H7 (cell line): ENCODE data around the gene B4GALT5. TPM values are rescaled to one million over a fixed set of nuclear protein-coding genes. Genes with fewer than 3 reads are reported as not detected.

ENCODE experiments used
- DNase-seq: peaks from one replicate; pipeline ENCODE4 v3.0.0; 2012
- H3K27me3 ChIP-seq: 2 replicates; pipeline ENCODE4 v1.6.0; 2011; ENCODE audit warnings: mild to moderate bottlenecking, low read length; ENCODE audit not compliant: control insufficient read depth, insufficient read depth
- H3K36me3 ChIP-seq: replicated peaks from 2 replicates; pipeline ENCODE4 v1.5.1; 2011; ENCODE audit warnings: low read length; ENCODE audit not compliant: control insufficient read depth, insufficient read depth
- H3K4me3 ChIP-seq: 2 replicates; pipeline ENCODE4 v1.5.1; 2011; ENCODE audit warnings: low read depth, mild to moderate bottlenecking, control low read depth, low read length, moderate library complexity; ENCODE audit not compliant: insufficient read depth
- total RNA-seq: library from RNA; depleted of rRNA; stranded (reverse); fragments of >200 nt; shearing (Covaris generic); gene quantifications from 2 replicates; pipeline ENCODE4 v1.2.3, GENCODE V29; 2014

Gene B4GALT5
- total RNA-seq, 1 experiment from 2014 or later = 31.7 TPM

GRCh38 chr20:49597825-49598395 lies 115.8 kb downstream of the B4GALT5 start:
- DNase-seq = no peak
- H3K27me3 ChIP-seq = no peaks in the 10 kb centered on the region

GRCh38 chr20:49595811-49596561 lies 117.7 kb downstream of the B4GALT5 start:
- no peak for DNase-seq
- H3K36me3 ChIP-seq = no peaks in the 10 kb centered on the region
- no peak overlapping the region for H3K4me3 ChIP-seq
- H3K27me3 ChIP-seq = no peaks in the 10 kb centered on the region

More at GRCh38 chr20:49597825-49598395, 115.8 kb downstream of the B4GALT5 start:
- Histone ChIP-seq H3K36me3 (no peaks in the 10 kb centered on the region), H3K4me3 (no peak overlapping the region)

GRCh38 chr20:49595346-49595745 lies 118.3 kb downstream of the B4GALT5 start:
- DNase-seq = no peak
- Histone ChIP-seq H3K4me3 (no peak overlapping the region), H3K36me3 (no peaks in the 10 kb centered on the region), H3K27me3 (no peaks in the 10 kb centered on the region)

- Histone ChIP-seq H3K36me3 (no peaks in the 10 kb centered on the region), H3K4me3 (no peak overlapping the region), H3K27me3 (no peaks in the 10 kb centered on the region)
- DNase-seq = no peak
Observed at GRCh38 chr20:49594931-49595315, 118.8 kb downstream of the B4GALT5 start.

- H3K27me3 ChIP-seq = no peaks in the 10 kb centered on the region
- no peak for DNase-seq
Observed at GRCh38 chr20:49594143-49594930, 119.3 kb downstream of the B4GALT5 start.

GRCh38 chr20:49593466-49594142 lies 120.1 kb downstream of the B4GALT5 start:
- DNase-seq = no peak
- H3K36me3 ChIP-seq = no peaks in the 10 kb centered on the region
- H3K4me3 ChIP-seq = no peak overlapping the region
- no peaks in the 10 kb centered on the region for H3K27me3 ChIP-seq

More at GRCh38 chr20:49594143-49594930, 119.3 kb downstream of the B4GALT5 start:
- no peak overlapping the region for H3K4me3 ChIP-seq
- H3K36me3 ChIP-seq = no peaks in the 10 kb centered on the region

GRCh38 chr20:49592120-49592519 lies 121.6 kb downstream of the B4GALT5 start:
- Histone ChIP-seq H3K36me3 (no peaks in the 10 kb centered on the region), H3K27me3 (no peaks in the 10 kb centered on the region), H3K4me3 (no peak overlapping the region)
- DNase-seq = no peak

- Histone ChIP-seq H3K4me3 (no peak overlapping the region), H3K27me3 (no peaks in the 10 kb centered on the region), H3K36me3 (no peaks in the 10 kb centered on the region)
- DNase-seq = no peak
Observed at GRCh38 chr20:49591217-49591865, 122.3 kb downstream of the B4GALT5 start.

- no peak for DNase-seq
- Histone ChIP-seq H3K36me3 (no peaks in the 10 kb centered on the region), H3K27me3 (no peaks in the 10 kb centered on the region), H3K4me3 (no peak overlapping the region)
Observed at GRCh38 chr20:49590163-49591017, 123.3 kb downstream of the B4GALT5 start.

GRCh38 chr20:49589747-49590146 lies 123.9 kb downstream of the B4GALT5 start:
- Histone ChIP-seq H3K27me3 (no peaks in the 10 kb centered on the region), H3K4me3 (no peak overlapping the region), H3K36me3 (no peaks in the 10 kb centered on the region)
- no peak for DNase-seq

GRCh38 chr20:49587111-49587570 lies 126.5 kb downstream of the B4GALT5 start:
- no peak overlapping the region for H3K4me3 ChIP-seq
- H3K27me3 ChIP-seq = no peaks in the 10 kb centered on the region
- no peak for DNase-seq
- H3K36me3 ChIP-seq = no peaks in the 10 kb centered on the region

GRCh38 chr20:49585585-49586245 lies 128.0 kb downstream of the B4GALT5 start:
- Histone ChIP-seq H3K36me3 (no peaks in the 10 kb centered on the region), H3K27me3 (no peaks in the 10 kb centered on the region), H3K4me3 (no peak overlapping the region)
- DNase-seq = no peak
